ENCODE measurements around the gene COL26A1.

The COL26A1 gene

DNA sequence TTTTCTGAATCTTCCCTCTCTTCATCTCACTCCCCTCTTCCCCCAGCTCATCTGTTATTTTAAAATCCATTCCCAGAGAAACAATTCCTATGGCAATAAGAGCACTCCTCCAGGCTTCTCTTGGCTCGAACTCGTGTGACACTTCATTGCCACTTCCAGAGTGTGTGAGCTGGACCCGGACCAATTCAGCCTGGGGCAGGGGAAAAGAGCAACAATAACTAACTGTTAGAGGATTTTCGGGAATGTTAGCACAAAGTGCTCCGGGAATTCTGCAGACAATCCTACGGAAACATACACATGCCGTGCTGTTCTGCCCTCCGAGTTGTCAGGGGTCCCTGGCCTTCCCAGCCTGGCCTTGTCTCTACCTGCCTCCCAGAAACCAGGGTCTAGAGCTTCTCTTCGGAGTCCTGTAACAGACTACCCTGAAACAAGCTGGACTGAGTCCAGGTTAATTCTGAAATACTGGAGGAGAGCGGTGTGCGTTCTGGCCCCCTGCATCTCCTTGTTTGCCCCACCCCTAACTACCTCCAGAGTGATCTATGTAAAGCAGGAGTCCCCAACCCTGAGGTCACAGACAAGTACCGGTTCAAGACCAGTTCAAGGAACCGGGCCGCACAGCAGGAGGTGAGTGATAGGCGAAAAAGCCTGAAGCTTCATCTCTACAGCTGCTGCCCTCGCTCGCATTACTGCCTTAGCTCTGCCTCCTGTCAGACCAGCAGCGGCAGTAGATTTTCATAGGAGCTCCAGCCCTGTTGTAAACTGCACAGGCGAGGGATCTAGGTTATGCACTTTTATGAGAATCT is 11.3 kb downstream of the COL26A1 start:
- no peak for DNase-seq

DNA sequence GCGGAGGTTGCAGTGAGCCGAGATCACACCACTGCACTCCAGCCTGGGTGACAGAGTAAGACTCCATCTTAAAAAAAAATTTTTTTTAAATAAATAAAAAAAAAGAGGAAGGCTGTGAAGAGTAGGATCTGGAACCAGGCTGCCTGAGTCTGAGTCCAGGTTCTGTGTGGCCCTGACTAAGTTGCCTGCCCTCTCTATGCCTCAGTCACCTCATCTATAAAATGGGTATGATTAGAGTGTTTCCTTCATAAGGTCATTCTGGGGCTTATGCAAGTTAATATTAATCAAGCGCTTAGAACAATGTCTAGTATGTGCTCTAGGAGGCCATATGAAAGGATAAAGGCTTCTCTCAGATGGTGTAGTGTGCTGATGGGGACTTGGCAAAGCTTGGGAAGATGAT is 12.3 kb downstream of the COL26A1 start:
- DNase-seq, result no peak

DNA sequence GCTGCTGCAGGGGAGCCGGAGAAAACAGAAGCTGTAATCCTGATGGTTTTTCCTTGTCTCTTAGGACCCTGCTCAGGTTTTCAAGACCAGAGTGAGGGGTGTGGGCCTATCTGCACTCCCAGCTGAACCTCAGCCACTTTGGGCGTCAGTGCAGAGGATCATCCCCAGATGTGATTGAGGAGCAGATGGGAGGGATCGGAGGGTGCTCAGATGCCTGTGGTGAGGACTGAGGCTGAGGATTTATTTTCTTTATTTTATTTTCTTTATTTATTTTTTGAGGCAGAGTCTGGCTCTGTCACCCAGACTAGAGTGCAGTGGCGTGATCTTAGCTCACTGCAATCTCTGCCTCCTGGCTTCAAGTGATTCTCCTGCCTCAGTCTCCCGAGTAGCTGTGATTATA is 13.9 kb downstream of the COL26A1 start:
- DNase-seq, result no peak

DNA sequence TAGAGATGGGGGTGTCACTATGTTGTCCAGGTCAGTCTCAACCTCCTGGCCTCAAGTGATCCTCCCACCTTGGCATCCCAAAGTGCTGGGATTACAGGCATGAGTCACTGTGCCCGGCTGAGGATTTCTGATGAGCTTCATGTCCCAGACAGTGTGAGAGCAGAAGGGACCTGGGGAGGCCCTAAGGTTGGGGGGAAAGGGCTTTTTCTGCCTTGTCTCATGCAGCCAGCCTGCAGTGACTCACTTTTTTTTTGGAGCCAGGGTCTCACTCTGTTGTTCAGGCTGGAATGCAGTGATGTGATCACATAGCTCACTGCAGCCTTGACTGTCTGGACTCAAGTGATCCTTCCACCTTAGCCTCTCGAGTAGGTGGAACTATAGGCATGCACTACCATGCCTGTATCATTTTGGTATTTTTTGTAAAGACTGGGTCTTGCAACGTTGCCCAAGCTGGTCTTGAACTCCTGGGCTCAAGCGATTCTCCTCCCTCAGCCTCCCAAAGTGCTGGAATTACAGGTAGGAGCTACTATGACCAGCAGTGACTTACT is 14.6 kb downstream of the COL26A1 start:
- no peak for DNase-seq

DNA sequence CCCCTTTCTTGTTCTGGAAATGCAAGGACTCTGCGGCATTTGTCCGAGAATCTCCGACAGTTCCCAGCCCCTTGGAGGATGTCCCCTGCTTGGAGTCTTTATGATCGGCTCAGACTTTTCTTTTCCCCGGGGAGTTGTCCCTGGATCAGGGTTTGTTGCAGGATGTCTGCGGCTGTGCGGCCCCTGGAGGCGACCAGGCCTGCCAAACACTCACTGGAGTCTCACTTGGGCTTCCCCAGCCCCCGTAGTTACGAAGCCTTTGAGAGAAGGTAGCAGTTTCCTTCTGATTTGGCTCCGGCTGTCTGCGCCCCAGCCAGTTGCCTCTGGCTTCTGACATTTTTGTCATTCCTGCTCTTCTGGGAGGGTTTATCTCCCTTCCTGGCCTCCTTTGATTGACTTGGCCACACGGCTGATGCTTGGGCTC is 16.1 kb downstream of the COL26A1 start:
- no peak for DNase-seq

DNA sequence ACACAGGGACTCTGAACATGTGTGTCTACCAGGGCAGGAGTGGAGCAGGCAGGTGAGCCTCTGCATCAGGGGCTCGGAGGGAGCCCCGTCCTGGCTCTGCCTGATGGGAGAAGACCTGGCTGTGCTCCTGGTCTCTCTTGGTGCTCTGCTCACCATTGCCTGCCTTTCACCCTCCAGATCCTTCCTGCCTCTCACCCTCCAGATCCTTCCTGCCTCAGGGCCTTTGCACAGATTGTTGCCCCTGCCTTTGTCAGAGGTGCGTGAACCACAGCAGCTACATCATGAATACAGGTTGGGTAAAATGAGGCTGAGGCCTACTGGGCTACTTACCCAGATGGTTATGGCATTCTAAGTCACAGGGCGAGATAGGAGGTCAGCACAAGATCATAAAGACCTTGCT is 16.6 kb downstream of the COL26A1 start:
- DNase-seq, result no peak

DNA sequence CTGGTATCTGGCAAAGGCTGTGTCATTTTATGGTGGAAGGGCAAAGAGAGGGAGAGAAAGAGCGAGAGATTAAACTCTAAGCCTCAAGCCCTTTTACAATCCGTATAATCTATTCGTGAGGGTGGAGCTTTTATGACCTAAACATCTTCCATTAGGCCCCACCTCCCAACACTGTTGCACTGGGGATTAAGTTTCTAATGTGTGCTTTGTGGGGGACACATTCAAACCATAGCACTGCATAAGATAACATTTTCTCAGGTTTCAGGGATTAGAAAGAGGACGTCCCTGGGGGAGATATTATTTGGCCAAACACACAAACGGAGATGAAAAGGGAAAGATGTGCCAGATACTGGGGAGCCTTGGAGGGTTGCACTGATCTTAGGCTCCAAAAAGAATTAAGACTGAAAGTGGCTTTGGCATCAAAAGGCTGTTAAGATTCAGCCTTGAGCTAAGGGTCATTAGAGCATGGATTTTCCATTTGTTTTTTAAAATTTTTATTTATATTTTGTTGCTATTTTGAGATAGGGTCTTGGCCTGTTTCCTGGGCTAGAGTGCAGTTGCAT is 19.0 kb downstream of the COL26A1 start:
- no peak for DNase-seq

DNA sequence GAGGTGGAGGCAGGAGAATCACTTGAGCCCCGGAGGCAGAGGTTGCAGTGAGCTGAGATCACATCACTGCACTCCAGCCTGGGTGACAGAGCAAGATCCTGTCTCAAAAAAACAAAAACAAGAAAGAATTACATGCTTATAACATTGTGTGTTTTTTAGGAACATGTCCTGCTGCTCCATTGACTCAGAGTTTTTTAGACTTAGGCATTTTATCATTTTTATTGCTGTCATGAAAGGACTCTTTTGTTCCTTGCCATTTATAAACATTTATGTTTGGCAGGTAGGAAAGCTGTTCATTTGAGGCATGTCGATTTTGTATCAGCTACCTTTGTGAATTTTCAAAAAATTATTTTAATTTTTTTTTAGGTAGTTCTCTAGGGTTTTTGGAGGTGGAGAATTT is 20.3 kb downstream of the COL26A1 start:
- DNase-seq, result no peak

DNA sequence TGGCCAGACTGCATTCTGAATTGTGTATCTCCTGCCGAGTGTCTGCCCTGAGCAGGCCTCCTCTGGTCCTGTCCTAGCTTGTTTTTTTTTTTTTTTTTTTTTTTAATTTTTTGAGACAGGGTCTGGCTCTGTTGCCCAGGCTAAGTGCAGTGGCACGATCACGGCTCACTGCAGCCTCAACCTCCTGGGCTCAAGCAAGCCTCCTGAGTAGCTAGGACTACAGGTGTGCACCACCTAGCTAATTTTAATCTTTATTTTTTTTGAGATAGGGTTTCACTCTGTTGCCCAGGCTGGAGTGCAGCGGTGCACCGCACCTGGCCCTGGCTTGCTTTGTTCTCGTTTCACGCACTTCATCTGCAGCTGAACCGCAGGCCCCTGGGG is 23.5 kb downstream of the COL26A1 start:
- DNase-seq, result no peak

DNA sequence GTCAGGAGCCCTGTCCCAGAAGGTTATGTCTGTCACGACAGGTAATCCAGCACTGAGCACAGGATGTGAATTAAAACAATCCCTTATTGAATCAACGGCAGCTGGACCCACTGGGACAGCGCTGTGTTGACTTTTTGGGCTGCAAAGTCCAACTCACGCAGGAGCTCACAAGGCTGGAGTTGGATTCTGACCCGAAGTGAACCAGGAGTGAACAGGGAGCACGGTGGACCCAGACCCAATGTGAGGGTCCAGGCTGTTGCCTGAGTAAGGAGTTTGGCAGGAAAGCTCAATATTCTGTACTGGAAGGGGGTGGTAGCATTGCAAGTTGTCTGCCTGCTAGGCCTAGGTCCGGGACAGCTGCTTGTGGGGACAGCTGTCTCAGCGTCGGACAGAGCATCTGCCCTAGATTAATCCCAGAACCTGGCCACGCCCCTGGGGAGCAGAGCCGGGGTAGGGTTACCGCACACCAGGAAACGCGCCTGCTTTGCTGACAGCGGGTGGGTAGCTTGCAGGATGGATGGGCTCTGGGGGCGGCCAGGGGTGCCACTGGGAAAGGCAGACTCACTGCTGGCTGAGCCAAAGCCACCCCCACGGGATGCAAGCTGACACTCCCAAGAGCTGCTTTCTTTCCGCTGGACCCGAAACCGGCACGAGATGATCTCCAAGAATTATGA is 24.0 kb downstream of the COL26A1 start:
- DNase-seq, result no peak

DNA sequence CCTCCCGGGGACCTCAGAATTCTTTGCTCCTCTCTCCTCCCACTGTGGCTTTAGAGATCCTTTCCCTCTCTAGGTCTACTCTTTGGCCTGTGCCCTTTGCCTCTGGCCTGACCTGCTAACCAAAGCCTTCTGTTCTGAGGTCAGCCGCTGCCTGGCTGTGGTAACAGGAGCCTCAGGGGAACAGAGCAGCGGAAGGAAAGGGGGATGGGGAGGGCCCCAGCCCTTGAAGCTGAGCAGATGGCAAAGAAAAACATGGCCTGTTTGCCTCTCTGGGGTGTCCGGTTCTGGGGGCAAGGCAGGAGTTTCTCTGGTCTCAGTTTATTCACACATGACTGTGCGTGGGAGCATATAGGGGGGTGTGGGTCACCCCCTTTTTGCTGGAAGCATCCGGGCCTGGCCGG is 28.2 kb downstream of the COL26A1 start:
- DNase-seq, result no peak

DNA sequence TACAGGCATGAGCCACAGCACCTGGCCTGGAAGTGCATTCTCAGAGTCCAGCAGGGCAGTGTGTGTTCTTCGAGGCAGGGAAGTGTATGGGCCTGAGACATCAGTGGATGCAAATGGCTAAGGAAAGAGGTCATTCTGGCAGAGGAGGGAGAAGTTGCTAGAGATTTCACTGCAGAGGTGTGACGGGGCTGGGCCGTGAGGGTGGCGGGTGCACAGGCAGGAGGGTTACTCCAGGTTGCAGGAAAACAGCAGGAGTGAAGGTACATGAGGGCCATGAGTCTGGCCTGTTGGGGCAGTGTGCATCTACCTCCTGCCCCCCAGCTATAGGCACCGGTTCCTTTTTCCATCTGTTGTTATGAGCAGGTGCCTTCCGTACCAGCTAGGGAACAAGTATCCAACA is 29.3 kb downstream of the COL26A1 start:
- DNase-seq, result no peak

DNA sequence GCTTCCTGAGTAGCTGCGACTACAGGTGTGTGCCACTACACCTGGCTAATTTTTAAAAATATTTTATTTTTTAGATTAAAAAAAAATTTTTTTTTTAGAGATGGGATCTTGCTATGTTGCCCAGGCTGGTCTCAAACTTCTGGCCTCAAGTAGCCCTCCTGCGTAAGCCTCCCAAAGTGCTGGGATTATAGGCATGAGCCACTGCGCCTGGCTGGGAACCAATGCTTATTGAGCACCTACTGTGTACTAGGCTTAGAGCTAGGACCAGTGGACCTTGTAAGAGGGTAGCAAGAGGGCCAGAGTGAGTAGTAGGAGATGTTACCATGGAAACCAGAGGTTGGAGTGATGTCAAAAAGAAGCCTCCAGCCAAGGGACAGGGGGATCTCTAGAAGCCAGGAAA is 31.2 kb downstream of the COL26A1 start:
- DNase-seq, result no peak

DNA sequence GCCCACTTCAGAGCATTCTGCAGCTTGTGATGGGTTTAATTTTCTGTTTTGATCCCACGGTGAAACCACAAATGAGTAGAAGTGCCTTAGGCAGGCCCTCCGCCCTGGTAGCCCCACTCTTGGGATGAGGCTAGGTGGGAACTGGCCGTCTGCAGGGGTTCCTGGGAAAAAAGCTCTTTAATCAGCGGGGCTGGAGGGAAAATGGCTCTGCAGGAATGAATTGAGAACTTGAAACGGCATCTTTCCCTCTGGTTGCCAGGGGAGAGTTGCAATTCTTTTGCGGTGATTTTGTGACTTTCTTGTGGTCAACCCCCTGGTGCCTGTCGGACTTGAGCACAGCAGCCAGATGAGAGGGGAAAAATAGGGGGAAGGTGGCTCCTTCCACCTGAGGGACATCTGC is 32.7 kb downstream of the COL26A1 start:
- no peak for DNase-seq

DNA sequence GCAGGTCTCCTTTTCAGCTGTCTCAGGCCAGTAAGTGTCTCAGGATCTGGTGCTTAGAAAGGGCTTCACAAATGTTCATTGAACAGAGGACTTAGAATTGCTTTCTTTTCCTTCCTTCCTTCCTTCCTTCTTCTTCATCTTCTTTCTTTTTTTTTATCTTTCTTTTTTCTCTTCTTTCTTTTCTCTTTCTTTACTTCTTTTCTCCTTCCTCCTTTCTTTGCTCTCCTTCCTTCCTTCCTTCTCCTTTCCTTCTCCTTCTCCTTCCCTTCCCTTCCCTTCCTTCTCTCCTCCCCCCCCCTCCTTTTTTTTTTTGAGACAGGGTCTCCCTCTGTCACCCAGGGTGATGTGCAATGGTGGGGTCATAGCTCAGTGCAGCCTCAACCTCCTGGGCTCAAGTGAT is 34.6 kb downstream of the COL26A1 start:
- no peak for DNase-seq

DNA sequence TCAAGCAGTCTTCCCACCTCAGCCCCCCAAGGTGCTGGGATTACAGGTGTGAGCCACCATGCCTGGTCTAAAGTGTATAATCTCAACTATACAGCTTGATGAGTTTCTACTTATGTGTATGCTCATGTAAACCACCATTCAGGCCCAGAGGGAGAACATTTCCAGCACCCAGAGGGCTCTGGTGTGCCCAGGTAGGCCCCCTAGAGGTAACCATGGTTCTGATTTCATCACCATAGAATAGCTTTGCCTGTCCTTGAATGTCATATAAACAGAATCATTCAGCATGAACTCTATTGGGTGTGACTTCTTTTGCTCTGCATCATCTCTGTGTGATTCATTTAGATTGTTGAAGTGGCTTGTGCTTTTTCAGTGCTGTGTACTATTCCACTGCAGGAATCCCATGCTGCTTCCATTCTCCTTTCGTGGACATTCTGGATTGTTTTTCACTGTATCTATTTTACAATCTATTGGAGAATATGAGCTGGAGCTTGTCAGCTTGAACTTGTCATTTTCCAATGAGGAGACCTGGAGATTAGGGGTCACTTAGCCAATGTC is 35.2 kb downstream of the COL26A1 start:
- peak in 1 of 2 experiments; percentile 6 for DNase-seq

DNA sequence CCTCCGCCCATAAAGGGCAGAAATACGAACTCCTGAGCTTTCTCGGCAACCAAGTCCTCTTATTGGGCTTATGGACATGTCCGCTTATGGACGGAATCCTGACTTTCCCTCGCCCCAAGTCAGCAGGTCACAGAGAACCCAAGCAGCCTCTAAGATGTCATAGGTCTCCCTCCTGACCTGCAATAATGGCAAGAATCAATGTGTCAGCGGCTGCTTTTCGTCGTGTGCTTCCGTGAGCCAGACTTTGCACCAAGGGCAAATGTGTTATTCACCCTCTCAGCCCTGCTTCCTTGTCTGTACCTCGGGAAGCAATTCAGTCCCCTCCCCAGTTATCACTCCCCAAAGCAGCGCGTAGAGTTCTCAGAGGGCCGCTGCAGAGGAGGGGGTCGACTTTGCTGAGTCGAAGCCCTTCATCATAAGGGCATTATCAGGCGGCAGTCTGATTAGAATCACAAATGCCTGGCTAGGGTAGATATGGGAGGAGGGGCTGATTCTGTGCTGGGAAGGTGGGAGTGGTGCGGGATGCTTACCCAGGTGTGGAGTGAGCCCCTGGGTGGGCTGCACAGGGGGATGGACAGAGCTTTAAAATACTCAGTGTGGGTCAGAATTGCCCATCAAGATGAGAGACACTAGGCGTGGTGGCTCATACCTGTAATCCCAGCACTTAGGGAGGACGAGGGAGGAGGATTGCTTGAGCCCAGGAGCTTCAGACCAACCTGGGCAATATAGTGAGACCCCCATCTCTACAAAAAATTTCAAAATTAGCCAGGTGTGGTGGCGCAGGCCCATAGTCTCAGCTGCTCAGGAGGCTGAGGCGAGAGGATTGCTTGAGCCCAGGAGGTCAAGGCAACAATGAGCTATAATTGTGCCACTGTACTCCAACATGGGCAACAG is 36.0 kb downstream of the COL26A1 start:
- DNase-seq, result no peak

DNA sequence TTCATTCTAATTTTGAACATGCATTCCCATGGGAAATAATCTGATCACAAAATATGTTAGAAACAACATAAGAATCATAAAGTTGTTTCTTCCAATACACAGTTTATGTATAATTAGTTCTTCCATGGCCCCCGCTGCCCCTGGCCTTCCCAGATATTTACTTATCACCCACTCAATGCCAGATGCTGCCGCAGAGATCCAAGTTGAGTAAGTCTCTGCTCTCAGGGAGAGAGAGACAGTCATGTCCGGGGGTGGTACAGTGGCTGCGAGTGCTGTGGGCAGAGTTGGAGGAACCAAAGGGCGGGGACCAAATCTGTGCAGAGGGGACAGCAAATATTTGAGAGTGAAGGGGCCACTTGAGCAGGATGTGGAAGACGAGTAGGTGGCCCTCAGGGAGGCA is 37.1 kb downstream of the COL26A1 start:
- DNase-seq, result no peak

DNA sequence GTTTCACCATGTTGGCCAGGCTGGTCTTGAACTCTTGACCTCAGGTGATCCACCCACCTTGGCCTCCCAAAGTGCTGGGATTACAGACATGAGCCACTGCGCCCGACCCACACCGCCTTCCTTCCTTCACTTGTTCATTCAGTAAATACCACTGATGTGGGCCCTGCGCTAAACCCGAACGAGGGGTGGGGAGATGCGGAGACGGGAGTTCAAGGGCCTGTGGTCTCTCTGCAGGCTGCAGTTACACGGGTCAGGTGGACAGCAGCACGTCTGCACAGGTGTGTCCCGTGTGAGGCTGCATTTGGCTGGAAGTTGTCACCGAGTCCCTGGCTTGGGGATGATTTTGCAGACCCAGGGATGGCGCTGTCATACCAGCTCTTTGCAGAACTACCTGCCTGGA is 38.1 kb downstream of the COL26A1 start:
- no peak for DNase-seq

DNA sequence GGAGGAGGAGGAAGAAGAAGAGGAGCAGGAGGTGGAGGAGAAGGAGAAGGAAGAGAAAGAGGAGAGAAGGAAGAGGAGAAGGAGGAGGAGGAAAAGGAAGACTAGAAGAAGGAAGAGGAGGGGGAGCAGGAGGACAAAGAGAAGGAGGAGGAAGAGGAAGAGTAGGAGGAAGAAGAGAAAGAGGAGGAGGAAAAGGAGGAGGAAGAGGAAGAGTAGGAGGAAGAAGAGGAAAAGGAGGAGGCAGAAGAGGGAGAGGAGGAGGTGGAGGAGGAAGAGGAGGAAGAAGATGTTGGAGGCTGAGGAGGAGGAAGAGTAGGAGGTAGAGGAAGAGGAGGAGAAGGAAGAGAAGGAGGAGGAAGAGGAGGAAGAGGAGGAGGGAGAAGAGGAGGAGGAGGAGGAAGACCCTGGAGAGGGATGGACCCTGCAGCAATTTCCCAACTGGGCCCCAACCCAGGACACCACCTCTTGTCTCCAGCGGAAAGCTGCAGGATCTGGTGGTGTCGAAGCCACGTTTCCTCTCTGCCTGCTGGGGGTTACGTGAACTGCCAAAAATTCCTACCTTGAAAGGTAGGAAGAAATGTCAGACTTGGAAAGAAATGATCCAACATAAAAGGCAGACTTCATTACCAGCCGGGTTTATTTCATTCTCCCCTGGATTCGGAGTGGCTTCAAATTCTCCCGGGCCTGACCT is 38.9 kb downstream of the COL26A1 start:
- DNase-seq, result peak in 1 of 2 experiments; percentile 52

DNA sequence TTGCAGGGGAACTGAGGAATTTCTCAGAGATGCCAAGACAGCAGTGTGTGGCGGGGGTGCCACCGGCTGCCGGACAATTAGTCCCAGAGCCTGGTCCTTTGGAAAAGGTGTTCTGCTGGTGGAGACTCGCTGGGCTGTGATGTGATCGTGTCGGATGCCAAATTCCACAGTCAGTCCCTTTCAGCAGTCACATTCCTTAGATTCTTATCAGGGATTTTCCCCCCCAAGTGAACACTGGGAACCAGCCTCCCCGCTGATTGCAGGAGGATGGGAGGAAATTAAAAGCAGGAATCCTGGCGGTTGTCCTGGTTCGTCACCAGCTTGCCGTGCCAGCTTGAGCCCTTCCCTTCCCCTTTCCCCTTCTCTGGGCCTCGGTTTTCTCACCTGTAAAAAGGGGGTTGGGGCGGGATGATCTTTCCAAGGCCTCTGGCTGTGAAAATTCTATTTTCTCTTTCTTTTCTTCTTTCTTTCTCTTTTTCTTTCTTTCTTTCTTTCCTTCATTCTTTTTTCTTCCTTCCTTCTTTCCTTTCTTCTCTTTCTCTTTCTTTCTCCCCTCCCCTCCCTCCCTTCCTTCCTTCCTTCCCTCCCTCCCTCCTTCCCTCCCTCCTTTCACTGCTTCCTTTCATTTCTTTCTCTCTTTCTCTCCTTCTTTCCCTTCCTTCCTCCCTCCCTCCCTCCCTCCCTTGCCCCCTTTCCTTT is 39.6 kb downstream of the COL26A1 start:
- peak; percentile 58 to 86 for DNase-seq

Measured in SW 1271 (cell line).